ENCODE data around the gene BCOR.

BCOR gene

DNA sequence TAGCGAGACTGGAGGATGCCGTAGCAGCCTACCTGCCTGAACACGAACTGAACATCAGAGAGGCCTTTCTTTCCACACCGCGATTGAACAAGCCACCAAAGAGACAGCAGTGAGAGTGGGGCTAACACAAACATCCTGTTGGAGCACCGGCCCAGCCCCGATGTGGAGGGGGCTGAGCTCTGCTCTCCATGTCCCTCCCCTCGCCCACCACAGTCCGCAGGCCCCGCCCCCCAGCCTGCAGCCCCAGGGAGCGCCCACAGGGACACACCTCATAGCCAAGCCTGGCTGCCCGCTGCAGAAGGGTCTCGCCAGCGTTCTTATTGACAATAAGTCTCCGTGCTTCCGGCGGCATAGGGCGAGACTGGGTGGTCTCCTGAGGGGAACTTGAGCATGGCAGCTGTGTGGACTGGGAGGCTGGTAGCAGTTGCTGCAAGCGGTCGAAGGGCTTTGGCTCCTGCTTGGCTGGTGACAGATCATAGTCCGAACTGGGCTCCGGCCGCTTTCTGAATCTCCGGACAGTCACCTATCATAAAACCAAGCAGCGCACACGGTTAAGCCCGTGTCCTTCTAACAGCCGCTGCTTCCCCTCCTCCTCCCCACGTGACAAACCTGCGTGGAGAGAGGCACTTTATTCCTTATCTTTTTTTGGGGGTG, 35.8 kb downstream of the BCOR start:
- no peak overlapping the region for H3K23ac ChIP-seq (ENCODE audit: low read length in 2 of 2)
- peaks cover 18% of the 10 kb centered on the region for H3K79me1 ChIP-seq (replicated peaks; ENCODE audit: low read length, poor library complexity, severe bottlenecking)
- no peak overlapping the region for H4K8ac ChIP-seq (ENCODE audit: low read length)
- no peak overlapping the region for H2BK5ac ChIP-seq (ENCODE audit: low read depth, low read length, poor library complexity, severe bottlenecking)
- no peak overlapping the region for H2BK15ac ChIP-seq (ENCODE audit: low read depth, poor library complexity, severe bottlenecking)
- H3K27me3 ChIP-seq (ENCODE audit: control insufficient read depth in 1 of 2, insufficient read depth in 1 of 2, low read length in 2 of 2), result peaks cover 0 to 7% of the 10 kb centered on the region in 2 experiments
- H3K4ac ChIP-seq (ENCODE audit: low read depth in 1 of 2, low read length in 2 of 2), result no peak overlapping the region
- no peak overlapping the region for H4K91ac ChIP-seq (ENCODE audit: low read length)
- H3K14ac ChIP-seq (ENCODE audit: low read length in 2 of 2), result no peak overlapping the region
- 83% methylated on average over 16 of the region's 30 CpGs for WGBS
- no peak overlapping the region for H2BK12ac ChIP-seq (ENCODE audit: low read length in 2 of 2)
- H2AK5ac ChIP-seq (ENCODE audit: low read length, severe bottlenecking), result no peak overlapping the region
- no peaks in the 10 kb centered on the region for H3K4me1 ChIP-seq (ENCODE audit: control insufficient read depth, insufficient read depth, low read depth, low read length)
- no peak overlapping the region for H3K9ac ChIP-seq (ENCODE audit: low read length)
- no peak overlapping the region for H3K27ac ChIP-seq (ENCODE audit: low read length, poor library complexity, severe bottlenecking)
- no peak overlapping the region for H2BK120ac ChIP-seq (ENCODE audit: low read depth, low read length)
- H2AFZ ChIP-seq (ENCODE audit: low read depth, low read length), result no peak overlapping the region
- DNase-seq, result no peak
- no peak overlapping the region for H3K18ac ChIP-seq (ENCODE audit: low read depth in 1 of 2, low read length in 2 of 2)
- no peaks in the 10 kb centered on the region for H3K9me3 ChIP-seq (ENCODE audit: control insufficient read depth, low read length)
- no peak overlapping the region for H3K4me3 ChIP-seq (ENCODE audit: insufficient read depth in 1 of 2, low read depth in 1 of 2, low read length in 2 of 2)
- H3K4me2 ChIP-seq (ENCODE audit: low read length, poor library complexity, severe bottlenecking), result no peak overlapping the region
- peaks cover 0 to 66% of the 10 kb centered on the region in 2 experiments for H3K36me3 ChIP-seq (ENCODE audit: control insufficient read depth in 1 of 2, insufficient read depth in 2 of 2, low read depth in 1 of 2, low read length in 2 of 2)

- Histone ChIP-seq H3K27ac (ENCODE audit: low read length, poor library complexity, severe bottlenecking) (no peak overlapping the region), H3K18ac (ENCODE audit: low read depth in 1 of 2, low read length in 2 of 2) (no peak overlapping the region), H3K4ac (ENCODE audit: low read depth in 1 of 2, low read length in 2 of 2) (no peak overlapping the region), H2AFZ (ENCODE audit: low read depth, low read length) (no peak overlapping the region), H3K14ac (ENCODE audit: low read length in 2 of 2) (no peak overlapping the region), H3K4me2 (ENCODE audit: low read length, poor library complexity, severe bottlenecking) (no peak overlapping the region), H4K8ac (ENCODE audit: low read length) (no peak overlapping the region), H3K4me3 (ENCODE audit: insufficient read depth in 1 of 2, low read depth in 1 of 2, low read length in 2 of 2) (no peak overlapping the region), H3K27me3 (ENCODE audit: control insufficient read depth in 1 of 2, insufficient read depth in 1 of 2, low read length in 2 of 2) (peaks cover 0 to 7% of the 10 kb centered on the region in 2 experiments), H3K79me1 (replicated peaks; ENCODE audit: low read length, poor library complexity, severe bottlenecking) (peaks cover 16% of the 10 kb centered on the region), H2BK5ac (ENCODE audit: low read depth, low read length, poor library complexity, severe bottlenecking) (no peak overlapping the region), H3K23ac (ENCODE audit: low read length in 2 of 2) (no peak overlapping the region), H2BK15ac (ENCODE audit: low read depth, poor library complexity, severe bottlenecking) (no peak overlapping the region), H2BK120ac (ENCODE audit: low read depth, low read length) (no peak overlapping the region), H2AK5ac (ENCODE audit: low read length, severe bottlenecking) (no peak overlapping the region), H2BK12ac (ENCODE audit: low read length in 2 of 2) (no peak overlapping the region), H3K36me3 (ENCODE audit: control insufficient read depth in 1 of 2, insufficient read depth in 2 of 2, low read depth in 1 of 2, low read length in 2 of 2) (peaks cover 6 to 69% of the 10 kb centered on the region in 2 experiments), H4K91ac (ENCODE audit: low read length) (no peak overlapping the region), H3K4me1 (ENCODE audit: control insufficient read depth, insufficient read depth, low read depth, low read length) (no peaks in the 10 kb centered on the region), H3K9ac (ENCODE audit: low read length) (no peak overlapping the region), H3K9me3 (ENCODE audit: control insufficient read depth, low read length) (no peaks in the 10 kb centered on the region)
- 95% methylated on average over 6 of the region's 10 CpGs for WGBS
- no peak for DNase-seq
Measured at GRCh38 chrX:40061005-40061404, 36.8 kb downstream of the BCOR start.

GRCh38 chrX:40060356-40060845, 37.4 kb downstream of the BCOR start:
- Histone ChIP-seq H3K4me1 (ENCODE audit: control insufficient read depth, insufficient read depth, low read depth, low read length) (no peaks in the 10 kb centered on the region), H2AK5ac (ENCODE audit: low read length, severe bottlenecking) (no peak overlapping the region), H3K4me2 (ENCODE audit: low read length, poor library complexity, severe bottlenecking) (no peak overlapping the region), H3K27me3 (ENCODE audit: control insufficient read depth in 1 of 2, insufficient read depth in 1 of 2, low read length in 2 of 2) (peaks cover 0 to 4% of the 10 kb centered on the region in 2 experiments), H2AFZ (ENCODE audit: low read depth, low read length) (no peak overlapping the region), H3K27ac (ENCODE audit: low read length, poor library complexity, severe bottlenecking) (no peak overlapping the region), H3K14ac (ENCODE audit: low read length in 2 of 2) (no peak overlapping the region), H4K91ac (ENCODE audit: low read length) (no peak overlapping the region), H3K9ac (ENCODE audit: low read length) (no peak overlapping the region), H4K8ac (ENCODE audit: low read length) (no peak overlapping the region), H3K4ac (ENCODE audit: low read depth in 1 of 2, low read length in 2 of 2) (no peak overlapping the region), H3K18ac (ENCODE audit: low read depth in 1 of 2, low read length in 2 of 2) (no peak overlapping the region), H2BK15ac (ENCODE audit: low read depth, poor library complexity, severe bottlenecking) (no peak overlapping the region), H3K36me3 (ENCODE audit: control insufficient read depth in 1 of 2, insufficient read depth in 2 of 2, low read depth in 1 of 2, low read length in 2 of 2) (peaks cover 7 to 70% of the 10 kb centered on the region in 2 experiments), H3K23ac (ENCODE audit: low read length in 2 of 2) (no peak overlapping the region), H2BK120ac (ENCODE audit: low read depth, low read length) (no peak overlapping the region), H2BK12ac (ENCODE audit: low read length in 2 of 2) (no peak overlapping the region), H2BK5ac (ENCODE audit: low read depth, low read length, poor library complexity, severe bottlenecking) (no peak overlapping the region), H3K4me3 (ENCODE audit: insufficient read depth in 1 of 2, low read depth in 1 of 2, low read length in 2 of 2) (no peak overlapping the region), H3K79me1 (replicated peaks; ENCODE audit: low read length, poor library complexity, severe bottlenecking) (peaks cover 18% of the 10 kb centered on the region), H3K9me3 (ENCODE audit: control insufficient read depth, low read length) (no peaks in the 10 kb centered on the region)
- DNase-seq, result no peak
- WGBS, result 97% methylated on average over 7 of the region's 7 CpGs

- Histone ChIP-seq H2AFZ (ENCODE audit: low read depth, low read length) (no peak overlapping the region), H2BK12ac (ENCODE audit: low read length in 2 of 2) (no peak overlapping the region), H3K4me1 (ENCODE audit: control insufficient read depth, insufficient read depth, low read depth, low read length) (no peaks in the 10 kb centered on the region), H3K79me1 (replicated peaks; ENCODE audit: low read length, poor library complexity, severe bottlenecking) (peaks cover 12% of the 10 kb centered on the region), H2BK15ac (ENCODE audit: low read depth, poor library complexity, severe bottlenecking) (no peak overlapping the region), H4K91ac (ENCODE audit: low read length) (no peak overlapping the region), H3K9me3 (ENCODE audit: control insufficient read depth, low read length) (peaks cover 5% of the 10 kb centered on the region), H4K8ac (ENCODE audit: low read length) (no peak overlapping the region), H3K23ac (ENCODE audit: low read length in 2 of 2) (no peak overlapping the region), H3K4me2 (ENCODE audit: low read length, poor library complexity, severe bottlenecking) (no peak overlapping the region), H2BK5ac (ENCODE audit: low read depth, low read length, poor library complexity, severe bottlenecking) (no peak overlapping the region), H3K18ac (ENCODE audit: low read depth in 1 of 2, low read length in 2 of 2) (no peak overlapping the region), H3K14ac (ENCODE audit: low read length in 2 of 2) (no peak overlapping the region), H3K9ac (ENCODE audit: low read length) (no peak overlapping the region), H3K27me3 (ENCODE audit: control insufficient read depth in 1 of 2, insufficient read depth in 1 of 2, low read length in 2 of 2) (peaks cover 0 to 4% of the 10 kb centered on the region in 2 experiments), H2BK120ac (ENCODE audit: low read depth, low read length) (no peak overlapping the region), H3K4me3 (ENCODE audit: insufficient read depth in 1 of 2, low read depth in 1 of 2, low read length in 2 of 2) (no peak overlapping the region), H3K27ac (ENCODE audit: low read length, poor library complexity, severe bottlenecking) (no peak overlapping the region), H2AK5ac (ENCODE audit: low read length, severe bottlenecking) (no peak overlapping the region), H3K36me3 (ENCODE audit: control insufficient read depth in 1 of 2, insufficient read depth in 2 of 2, low read depth in 1 of 2, low read length in 2 of 2) (peaks cover 21 to 74% of the 10 kb centered on the region in 2 experiments), H3K4ac (ENCODE audit: low read depth in 1 of 2, low read length in 2 of 2) (no peak overlapping the region)
- DNase-seq, result no peak
- 90% methylated on average over 10 of the region's 11 CpGs for WGBS
Measured at GRCh38 chrX:40058719-40059118, 39.0 kb downstream of the BCOR start.

All from mesenchymal stem cell (in vitro differentiated cells and primary cell).